ENCODE measurements around the gene CNBD2.
"Not testable (repeated sequence)": the region's sequence is repeated elsewhere in the genome, so short reads cannot be mapped to it uniquely, and the experiment has no call there.

The CNBD2 gene

GRCh38 chr20:36060676-36061075 lies 92.3 kb downstream of the CNBD2 start:
- H3K4me3 ChIP-seq (ENCODE audit: low read depth, low read length), result no peak overlapping the region

GRCh38 chr20:36061754-36062153 lies 93.4 kb downstream of the CNBD2 start:
- H3K4me3 ChIP-seq (ENCODE audit: low read depth, low read length), result no peak overlapping the region

- H3K4me3 ChIP-seq (ENCODE audit: low read depth, low read length), result no peak overlapping the region
Observed at GRCh38 chr20:36062799-36063198, 94.4 kb downstream of the CNBD2 start.

- peak overlapping the region; percentile 62 for H3K4me3 ChIP-seq (ENCODE audit: low read depth, low read length)
Observed at GRCh38 chr20:36063916-36064657, 95.7 kb downstream of the CNBD2 start.

GRCh38 chr20:36064658-36065426 lies 96.5 kb downstream of the CNBD2 start:
- H3K4me3 ChIP-seq (ENCODE audit: low read depth, low read length), result peak overlapping the region; percentile 62

- H3K4me3 ChIP-seq (ENCODE audit: low read depth, low read length), result no peak overlapping the region
Observed at GRCh38 chr20:36065427-36065998, 97.1 kb downstream of the CNBD2 start.

- no peak overlapping the region for H3K4me3 ChIP-seq (ENCODE audit: low read depth, low read length)
Observed at GRCh38 chr20:36066777-36067176, 98.4 kb downstream of the CNBD2 start.

- H3K4me3 ChIP-seq (ENCODE audit: low read depth, low read length), result not testable (repeated sequence)
Observed at GRCh38 chr20:36068526-36068925, 100.1 kb downstream of the CNBD2 start.

- no peak overlapping the region for H3K4me3 ChIP-seq (ENCODE audit: low read depth, low read length)
Observed at GRCh38 chr20:36070451-36070850, 102.1 kb downstream of the CNBD2 start.

- H3K4me3 ChIP-seq (ENCODE audit: low read depth, low read length), result no peak overlapping the region
Observed at GRCh38 chr20:36071848-36072247, 103.5 kb downstream of the CNBD2 start.

GRCh38 chr20:36074983-36075382 lies 106.6 kb downstream of the CNBD2 start:
- H3K4me3 ChIP-seq (ENCODE audit: low read depth, low read length), result no peak overlapping the region

- H3K4me3 ChIP-seq (ENCODE audit: low read depth, low read length), result not testable (repeated sequence)
Observed at GRCh38 chr20:36077762-36078161, 109.4 kb downstream of the CNBD2 start.

- H3K4me3 ChIP-seq (ENCODE audit: low read depth, low read length), result no peak overlapping the region
Observed at GRCh38 chr20:36079486-36079885, 111.1 kb downstream of the CNBD2 start.

- not testable (repeated sequence) for H3K4me3 ChIP-seq (ENCODE audit: low read depth, low read length)
Observed at GRCh38 chr20:36079984-36080383, 111.6 kb downstream of the CNBD2 start.
